Measurements from ENCODE around the gene FSIP1.

Gene FSIP1

DNA sequence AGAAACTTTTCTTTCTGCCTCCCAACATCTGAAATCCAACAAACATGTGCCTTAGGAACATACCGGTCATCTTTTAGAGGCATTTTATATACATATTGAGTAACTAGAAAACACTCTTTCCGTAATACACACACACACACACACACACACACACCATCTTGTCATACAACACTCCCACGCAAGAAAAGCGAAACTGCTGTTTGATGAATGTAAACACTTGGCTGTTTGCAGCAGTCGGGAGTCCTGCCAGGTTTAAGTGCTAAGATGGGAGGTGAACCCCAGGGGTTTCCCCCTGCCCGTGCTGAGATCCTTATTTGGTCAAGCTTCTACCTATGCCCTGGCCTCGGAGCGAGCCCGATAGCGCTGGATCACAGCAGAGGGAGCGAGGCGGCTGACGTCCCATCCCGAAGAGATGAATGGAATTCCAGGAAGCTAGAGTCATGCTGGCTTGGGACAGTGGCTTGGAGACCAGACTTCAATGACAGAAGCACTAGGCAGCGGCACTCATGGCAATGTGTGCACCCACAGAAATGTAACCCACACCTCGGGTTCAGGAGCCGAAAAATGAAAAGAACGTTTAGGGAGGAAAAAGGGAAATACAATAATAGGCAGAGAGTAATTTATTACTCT is 203.0 kb downstream of the FSIP1 start:
- DNase-seq: no peak

DNA sequence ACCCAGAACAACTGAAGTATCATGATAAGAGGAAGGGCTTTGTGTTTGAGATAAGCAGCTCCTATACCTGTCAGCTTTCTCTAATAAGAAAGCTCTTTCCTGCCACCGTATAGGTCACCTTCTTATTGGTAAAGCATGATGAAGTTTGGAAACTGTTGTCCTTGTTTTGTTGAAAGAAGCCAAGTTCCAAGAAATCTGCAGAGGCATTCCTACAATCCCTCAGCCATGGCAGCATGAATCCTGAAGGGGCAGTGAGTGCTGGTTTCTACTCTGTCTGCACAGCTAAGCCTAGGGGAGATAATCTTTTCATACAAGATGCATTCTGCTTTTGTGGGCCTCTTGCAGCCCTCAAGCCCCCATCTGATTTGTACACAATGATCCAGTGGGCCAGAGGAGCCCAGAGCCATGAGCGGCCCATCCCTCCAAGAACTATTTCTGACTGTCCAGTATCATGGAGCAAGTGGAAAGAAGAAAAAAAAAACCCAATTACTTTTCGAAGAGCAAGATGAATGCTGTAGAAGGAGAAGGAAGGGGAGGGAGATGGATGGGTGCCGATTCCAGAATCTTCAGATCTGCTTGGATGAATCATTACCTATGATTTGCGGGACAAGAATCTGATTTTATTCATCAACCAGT is 203.7 kb downstream of the FSIP1 start:
- no peak for DNase-seq

DNA sequence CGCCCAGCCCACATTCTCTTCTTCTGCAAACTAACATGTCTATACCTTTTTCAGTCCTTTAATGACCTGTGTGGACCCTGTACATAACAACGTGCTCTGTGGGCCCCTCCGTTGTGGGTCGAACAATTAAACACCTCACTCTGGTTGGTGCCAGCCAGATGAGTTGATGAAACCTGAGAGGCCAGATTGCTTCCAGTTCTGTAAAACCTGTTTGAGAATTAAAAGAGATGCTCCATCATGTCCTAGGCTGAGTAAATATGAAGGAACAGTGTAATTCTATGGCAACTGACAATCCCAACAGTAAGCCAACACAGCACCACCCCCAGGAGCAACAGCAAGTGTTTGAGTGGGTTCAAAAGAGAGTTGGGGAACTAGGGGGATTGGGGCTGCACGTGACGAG is 207.5 kb downstream of the FSIP1 start:
- no peak for DNase-seq

DNA sequence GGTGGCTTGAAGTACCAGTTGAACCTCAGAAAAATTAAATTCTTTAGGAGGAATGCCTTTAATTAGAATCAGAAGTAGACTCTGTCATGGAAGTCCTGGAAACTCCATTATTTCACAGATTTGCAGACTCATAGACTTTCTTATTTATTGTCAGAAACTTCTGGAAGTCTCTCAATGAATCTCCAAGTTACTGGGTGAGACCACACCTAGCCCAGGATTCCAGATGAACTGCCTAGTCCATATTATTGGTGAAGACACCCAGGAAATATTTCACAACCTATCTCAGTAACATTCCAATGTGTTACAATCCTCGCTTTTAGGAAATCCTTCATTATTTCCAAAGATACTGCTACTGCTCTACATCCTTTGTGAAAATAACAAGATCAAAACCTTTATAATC is 208.2 kb downstream of the FSIP1 start:
- DNase-seq: no peak

DNA sequence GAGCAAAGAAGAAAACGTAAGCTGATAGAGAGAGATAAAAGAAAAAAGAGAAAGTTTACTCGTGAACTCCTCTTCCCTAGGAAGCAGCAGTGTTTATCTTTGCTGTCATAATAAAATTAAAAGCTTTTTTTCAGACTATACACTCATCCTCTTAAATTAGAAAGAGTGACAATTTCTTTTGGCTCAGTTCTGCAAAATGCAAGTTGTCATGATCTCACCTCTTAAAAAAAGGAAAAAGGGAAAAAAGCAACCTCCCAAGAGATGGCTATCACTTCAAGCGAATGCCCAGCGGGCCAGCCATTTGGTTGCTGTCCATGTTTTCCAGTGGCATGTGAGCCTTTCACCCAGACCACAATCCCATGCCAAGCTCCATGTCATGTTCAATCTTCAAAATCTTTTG is 208.8 kb downstream of the FSIP1 start:
- no peak for DNase-seq

DNA sequence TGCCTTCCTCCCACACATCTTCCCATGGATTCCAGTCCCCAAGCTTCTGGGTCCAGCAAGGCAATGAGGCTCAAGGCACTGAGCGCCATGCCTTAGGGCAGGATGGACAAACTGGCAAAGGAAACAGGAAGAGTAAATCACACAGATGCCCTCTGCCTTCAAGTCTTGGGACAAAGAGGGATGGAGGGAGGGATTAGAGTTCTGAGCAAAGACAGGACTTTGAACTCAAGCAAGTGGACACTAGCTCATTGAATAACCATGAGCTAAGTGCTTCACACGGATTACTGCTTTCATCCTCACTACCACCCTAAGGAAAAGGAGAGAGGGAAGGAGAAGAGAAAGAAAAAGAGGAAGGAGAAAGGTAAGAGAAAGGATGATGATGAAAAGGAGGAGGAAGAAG is 209.4 kb downstream of the FSIP1 start:
- no peak for DNase-seq

DNA sequence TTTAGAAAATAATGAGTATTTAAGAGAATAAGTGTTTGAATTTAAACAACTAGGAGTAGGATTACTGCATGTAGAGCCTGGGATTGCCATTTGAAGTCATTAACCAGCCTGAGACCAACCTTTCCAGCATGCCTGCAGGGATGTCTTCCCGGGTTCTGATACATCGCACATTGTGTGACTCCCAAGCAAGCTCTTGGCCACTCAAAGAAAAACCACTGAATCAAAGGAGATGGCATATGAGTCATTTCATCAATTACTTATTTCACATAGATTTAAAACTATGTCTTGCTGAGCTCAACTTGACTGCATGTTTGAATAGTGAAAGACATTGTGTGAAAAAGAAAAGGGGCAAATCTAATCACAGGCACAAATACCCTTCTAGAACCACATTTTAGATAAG is 216.8 kb downstream of the FSIP1 start:
- DNase-seq: no peak

DNA sequence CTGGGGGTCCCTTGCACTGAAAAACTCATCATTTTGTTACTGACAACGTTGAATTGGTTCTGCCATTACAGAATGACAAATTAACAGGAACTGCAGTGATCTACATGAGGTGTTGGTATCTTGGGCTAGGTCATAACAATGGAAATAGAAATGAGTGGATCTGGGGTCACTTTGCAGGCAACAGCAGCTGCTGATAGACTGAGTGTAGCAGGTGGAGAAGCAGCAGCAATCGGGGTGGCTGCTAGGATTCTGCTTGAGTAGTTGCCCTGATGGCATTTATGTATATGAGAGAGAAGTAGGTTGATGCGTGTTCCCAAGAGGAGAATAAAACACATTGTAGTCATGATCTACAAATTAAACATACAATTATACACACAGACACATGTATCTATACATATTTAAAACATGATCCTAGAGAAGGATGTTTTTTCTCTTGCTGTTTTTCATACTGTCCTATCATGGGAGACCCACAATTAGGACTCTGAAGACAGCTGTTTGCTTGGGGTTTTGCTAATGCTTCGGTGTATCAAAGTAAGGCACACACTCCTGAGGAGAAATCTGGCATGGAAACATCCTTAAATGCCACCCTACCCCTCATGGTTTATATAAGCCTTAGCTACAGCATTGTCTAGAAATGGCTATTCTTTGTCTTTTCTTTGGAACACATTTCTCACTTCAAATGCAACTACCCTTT is 217.5 kb downstream of the FSIP1 start:
- DNase-seq: no peak

DNA sequence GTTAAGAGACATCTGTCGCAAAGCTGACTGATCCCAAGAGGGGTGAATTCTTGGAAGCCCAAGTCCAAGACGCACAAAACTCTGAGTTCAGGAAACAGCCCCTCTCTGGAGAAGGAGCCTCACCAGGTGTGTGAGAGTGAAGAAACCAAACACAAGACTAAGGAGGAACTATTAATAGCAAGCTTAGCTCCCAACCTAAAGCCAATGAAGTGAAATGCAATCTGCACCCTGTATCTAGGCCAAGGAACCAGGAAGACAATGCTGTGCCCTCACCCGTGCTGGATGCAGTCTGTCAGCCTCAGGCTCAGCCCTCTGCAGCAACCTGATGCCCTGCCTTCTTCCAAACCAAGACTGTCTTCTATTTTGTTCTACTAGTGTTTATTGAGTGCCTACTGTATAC is 224.2 kb downstream of the FSIP1 start:
- no peak for DNase-seq

DNA sequence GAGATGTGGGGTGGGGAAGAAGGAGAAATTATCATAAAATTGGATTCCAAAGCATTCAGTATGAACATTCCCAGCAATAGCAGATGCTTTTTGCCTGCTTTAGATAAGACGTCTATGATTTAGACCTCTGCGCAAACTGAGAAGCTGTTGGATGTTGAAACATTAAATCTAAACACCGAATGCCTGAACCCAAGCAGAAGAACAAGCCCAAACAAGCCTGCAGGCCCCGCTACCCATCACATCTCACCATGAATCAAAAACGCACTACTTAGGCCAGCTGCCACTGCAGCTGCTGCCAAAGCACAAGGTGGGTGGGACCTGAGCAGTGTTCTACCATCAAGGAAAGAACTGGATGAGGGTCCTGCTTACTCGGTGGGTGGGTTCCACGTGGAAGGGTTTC is 226.2 kb downstream of the FSIP1 start:
- no peak for DNase-seq

DNA sequence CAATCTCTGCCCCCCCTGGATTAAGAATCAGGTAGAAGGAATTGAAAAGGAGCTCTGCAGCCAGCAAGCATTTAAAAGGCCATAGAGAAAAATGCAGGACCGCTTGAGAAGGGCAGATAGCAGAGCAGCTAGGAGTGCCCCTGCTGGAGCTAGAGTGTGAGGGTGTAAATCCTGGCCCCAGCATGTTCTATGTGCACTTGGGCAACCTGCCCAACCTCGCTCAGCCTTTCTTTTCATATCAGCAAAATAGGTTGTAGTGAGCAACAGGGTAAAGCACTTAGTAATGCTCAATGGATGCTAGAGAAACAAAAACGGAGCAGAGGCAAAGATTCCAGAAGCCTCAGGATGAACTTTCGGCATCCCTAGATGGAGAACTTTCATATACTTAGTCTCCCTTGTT is 226.8 kb downstream of the FSIP1 start:
- no peak for DNase-seq

DNA sequence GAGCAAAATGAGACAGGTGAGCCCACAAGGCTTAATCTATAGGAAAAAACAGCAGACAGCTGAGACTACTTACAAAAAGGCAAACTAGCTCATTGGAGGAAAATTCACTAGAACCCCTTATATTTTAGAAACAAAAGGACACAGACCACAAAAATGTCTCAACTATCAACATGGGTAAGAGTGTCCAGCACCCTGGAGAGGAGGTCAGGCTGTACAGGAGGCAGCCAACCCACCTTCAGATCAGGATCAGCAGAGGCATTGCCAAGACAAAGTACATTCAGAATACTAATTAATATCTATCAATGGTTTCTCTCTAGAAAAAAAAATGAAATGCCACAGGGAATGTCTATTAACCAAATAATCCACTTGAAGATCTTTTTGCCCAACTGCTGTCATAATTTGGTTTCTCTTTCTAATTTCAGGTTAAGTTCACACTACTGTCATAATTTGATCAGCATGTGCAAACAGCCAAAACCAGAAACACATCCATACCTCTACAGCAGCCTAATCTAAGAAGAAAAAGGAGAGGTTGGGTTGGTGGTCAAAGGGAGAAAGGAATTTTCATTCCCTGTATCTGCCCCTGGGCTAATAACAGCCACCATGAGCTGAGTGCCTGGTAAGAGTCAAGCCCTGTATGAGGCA is 227.8 kb downstream of the FSIP1 start:
- no peak for DNase-seq

DNA sequence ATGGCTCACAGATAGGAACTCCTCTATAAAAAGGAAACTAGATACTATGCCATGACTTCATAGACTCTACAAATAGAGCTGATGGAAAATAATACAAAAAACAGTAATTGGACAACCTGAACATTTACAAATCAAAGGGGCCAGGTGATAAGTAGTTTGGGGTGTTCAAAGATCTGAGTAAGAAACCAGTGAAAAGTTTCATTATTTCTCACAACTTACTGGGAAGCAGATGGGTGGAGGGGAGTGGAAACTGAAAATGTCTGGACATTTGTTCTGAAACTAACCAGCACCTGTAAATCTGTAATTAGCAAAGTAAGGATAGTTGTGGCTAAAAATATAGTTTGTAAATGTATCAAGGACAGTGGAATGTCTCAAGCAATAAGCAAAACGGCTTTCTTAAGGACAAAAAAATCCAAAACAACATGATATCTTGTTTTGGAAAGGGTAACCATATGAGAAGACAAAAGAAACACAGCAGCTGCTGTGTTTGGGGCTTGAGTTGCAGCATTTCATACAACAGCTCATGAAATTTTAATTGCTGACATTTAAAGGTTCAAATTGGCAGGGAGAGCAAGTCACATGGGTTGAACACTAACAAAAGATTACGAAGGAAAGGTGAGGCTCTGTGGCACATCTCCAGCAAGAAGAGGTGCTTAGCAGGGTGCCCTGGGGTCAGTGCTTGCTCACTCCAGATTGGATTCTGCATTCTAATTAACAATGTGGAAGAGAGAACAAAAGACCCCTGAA is 228.5 kb downstream of the FSIP1 start:
- DNase-seq: no peak

DNA sequence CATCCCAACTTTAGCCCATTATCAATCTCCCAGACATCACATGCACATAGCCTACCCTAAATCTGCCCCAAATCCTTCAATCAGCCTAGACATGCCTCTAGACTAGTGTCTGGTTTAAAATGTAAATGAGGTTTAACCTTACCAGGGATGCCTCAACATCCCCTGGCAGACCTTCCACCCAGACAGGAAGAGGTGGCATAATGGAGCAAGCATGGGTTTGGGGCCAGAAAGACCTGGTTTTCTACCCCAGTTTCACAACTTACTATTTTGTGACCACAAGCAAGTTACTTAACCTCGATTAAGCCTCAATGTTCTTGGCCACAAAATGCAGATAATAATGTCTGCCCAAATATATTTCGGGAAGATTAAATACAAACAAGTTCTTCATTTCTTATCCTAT is 230.1 kb downstream of the FSIP1 start:
- no peak for DNase-seq

DNA sequence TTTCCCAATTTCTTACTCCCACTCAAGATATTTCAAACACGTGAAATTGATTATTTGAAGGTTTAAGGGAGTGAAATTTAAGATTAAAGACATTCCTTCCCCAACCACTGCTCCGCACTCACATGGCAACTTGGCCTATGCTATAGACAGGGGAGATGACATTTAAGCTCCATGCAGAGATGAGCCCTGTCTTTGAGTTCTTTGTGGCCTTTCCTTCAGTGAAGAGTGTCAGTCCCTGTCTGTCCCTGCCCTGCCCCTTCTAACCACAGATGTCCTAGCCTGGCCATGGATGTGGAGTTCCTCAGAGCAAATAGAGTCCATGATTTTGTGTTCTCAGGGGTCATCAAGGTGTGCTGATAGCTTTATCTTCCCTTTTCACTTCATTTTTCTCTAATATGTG is 231.2 kb downstream of the FSIP1 start:
- DNase-seq: no peak

Data from activated CD4-positive, alpha-beta T cell treated with anti-CD3 and anti-CD28 coated beads, Interleukin-2, amount 50 U/mL, for 1 hour (primary cell).